H1 (cell line): ENCODE data around the gene TNXB. TPM values are rescaled to one million over a fixed set of nuclear protein-coding genes. Genes with fewer than 3 reads are reported as not detected.
A peak's percentile ranks its signal among the peaks of the same experiment; 100 is the strongest.
"Not testable (repeated sequence)": the region's sequence is repeated elsewhere in the genome, so short reads cannot be mapped to it uniquely, and the experiment has no call there.

Experiments used
- CTCF ChIA-PET: fragments of 300-600 bp; sonication (Branson Sonifier 250); formaldehyde crosslinking; loops from one replicate; lab custom pipeline; 2021; ENCODE audit not compliant: partially characterized antibody; lab: Charles Lee
- POLR2A ChIA-PET: fragments of 300-600 bp; sonication (Branson Sonifier 250); formaldehyde crosslinking; loops from one replicate; lab custom pipeline; 2021; ENCODE audit warnings: inconsistent platforms; ENCODE audit not compliant: partially characterized antibody; lab: Charles Lee
- DNase-seq, 2 experiments: peaks; one replicate each; pipeline versions ENCODE4 v3.0.0 to v3.0.0-alpha.2; 2010 to 2022; ENCODE audit warnings: low spot score in 2 of 2, low read depth in 1 of 2, mixed read lengths in 1 of 2
- FAIRE-seq: peaks from 2 replicates; lab custom pipeline; 2011; peaks lifted over from hg19 to GRCh38; lab: Jason Lieb, UNC
- H2AFZ ChIP-seq: 2 replicates; pipeline ENCODE4 v1.8.1; 2012; ENCODE audit warnings: low read length, inconsistent platforms
- H2AK5ac ChIP-seq: 2 replicates; pipeline ENCODE4 v1.6.1; 2013; ENCODE audit warnings: low read depth, low read length
- H2BK120ac ChIP-seq: replicated peaks from 2 replicates; pipeline ENCODE3; 2013; ENCODE audit warnings: low read depth, low read length, inconsistent platforms
- H2BK12ac ChIP-seq: 2 replicates; pipeline ENCODE4 v1.6.1; 2013; ENCODE audit warnings: low read depth, low read length
- H2BK15ac ChIP-seq: 2 replicates; pipeline ENCODE4 v1.6.1; 2013; ENCODE audit warnings: low read length
- H2BK20ac ChIP-seq: 2 replicates; pipeline ENCODE4 v1.6.1; 2013; ENCODE audit warnings: low read length
- H2BK5ac ChIP-seq: 2 replicates; pipeline ENCODE4 v1.6.1; 2013; ENCODE audit warnings: low read depth, low read length
- H3K14ac ChIP-seq: 2 replicates; pipeline ENCODE4 v1.6.1; 2013; ENCODE audit warnings: inconsistent platforms; ENCODE audit not compliant: insufficient read length
- H3K18ac ChIP-seq: 2 replicates; pipeline ENCODE4 v1.6.1; 2013; ENCODE audit warnings: low read length; ENCODE audit errors: extremely low read depth
- H3K23ac ChIP-seq: 2 replicates; pipeline ENCODE4 v1.6.1; 2013; ENCODE audit warnings: inconsistent platforms; ENCODE audit not compliant: insufficient read length
- H3K23me2 ChIP-seq: 2 replicates; pipeline ENCODE4 v1.6.1; 2013; ENCODE audit warnings: low read depth, low read length
- H3K27ac ChIP-seq: 2 replicates; pipeline ENCODE4 v1.6.1; 2011; ENCODE audit warnings: low read depth, low read length, inconsistent platforms
- H3K27me3 ChIP-seq, 4 experiments: replicated peaks in 1 of 4; 1 replicate in 1 of 4; 2 replicates in 3 of 4; pipeline versions ENCODE4 v1.6.1 to v1.8.1; 2011 to 2013; ENCODE audit warnings: low read length in 3 of 4, mild to moderate bottlenecking in 3 of 4, inconsistent platforms in 2 of 4, mixed read lengths in 2 of 4, moderate library complexity in 1 of 4; ENCODE audit not compliant: control insufficient read depth in 3 of 4, insufficient read depth in 3 of 4; ENCODE audit errors: extremely low read depth in 1 of 4
- H3K36me3 ChIP-seq, 4 experiments: 2 replicates each; pipeline versions ENCODE4 v1.6.1 to v1.8.1; 2011 to 2013; ENCODE audit warnings: mild to moderate bottlenecking in 4 of 4, low read length in 3 of 4, moderate library complexity in 2 of 4, control low read depth in 1 of 4, inconsistent platforms in 1 of 4; ENCODE audit not compliant: insufficient read depth in 4 of 4, control insufficient read depth in 2 of 4
- H3K4ac ChIP-seq: replicated peaks from 2 replicates; pipeline ENCODE3; 2013; ENCODE audit warnings: low read length, low read depth, mixed read lengths, inconsistent platforms; ENCODE audit not compliant: insufficient read length
- H3K4me1 ChIP-seq, 4 experiments: replicated peaks in 1 of 4; 1 replicate in 1 of 4; 2 replicates in 3 of 4; pipeline versions ENCODE4 v1.6.1 to v1.8.1; 2011 to 2013; ENCODE audit warnings: low read length in 3 of 4, inconsistent platforms in 2 of 4, mixed read lengths in 1 of 4; ENCODE audit not compliant: insufficient read depth in 4 of 4, control insufficient read depth in 3 of 4
- H3K4me2 ChIP-seq, 2 experiments: 2 replicates each; pipeline versions ENCODE4 v1.6.1 to v1.8.1; 2011 to 2013; ENCODE audit warnings: low read depth in 2 of 2, low read length in 2 of 2, control low read depth in 1 of 2, inconsistent platforms in 1 of 2, mild to moderate bottlenecking in 1 of 2; ENCODE audit not compliant: insufficient read depth in 1 of 2
- H3K4me3 ChIP-seq, 4 experiments: fragments of 200-600, 300-600 bp in 1 of 4; sonication (generic), shearing (Covaris generic), sonication (Bioruptor Twin) in 1 of 4; 2 replicates each; pipeline versions ENCODE4 v1.5.1 to v1.8.1; 2011 to 2016; ENCODE audit warnings: low read length in 4 of 4, low read depth in 3 of 4, control low read depth in 2 of 4, inconsistent platforms in 2 of 4, mild to moderate bottlenecking in 2 of 4, mixed read lengths in 1 of 4, moderate library complexity in 1 of 4; ENCODE audit not compliant: insufficient read depth in 2 of 4; ENCODE audit errors: extremely low read depth in 1 of 4
- H3K56ac ChIP-seq: replicated peaks from 2 replicates; pipeline ENCODE3; 2013; ENCODE audit warnings: low read depth, mild to moderate bottlenecking, mixed read lengths, low read length, inconsistent platforms; ENCODE audit not compliant: insufficient read length
- H3K79me1 ChIP-seq: 2 replicates; pipeline ENCODE4 v1.6.1; 2013; ENCODE audit warnings: low read depth, low read length, control low read depth
- H3K79me2 ChIP-seq, 2 experiments: 2 replicates each; pipeline versions ENCODE4 v1.6.1 to v1.8.1; 2012 to 2013; ENCODE audit warnings: low read length in 2 of 2, mild to moderate bottlenecking in 2 of 2, inconsistent platforms in 1 of 2; ENCODE audit not compliant: insufficient read depth in 2 of 2, control insufficient read depth in 1 of 2
- H3K9ac ChIP-seq, 4 experiments: replicated peaks in 1 of 4; 1 replicate in 1 of 4; 2 replicates in 3 of 4; pipeline versions ENCODE4 v1.6.1 to v1.8.1; 2011 to 2013; ENCODE audit warnings: low read depth in 3 of 4, low read length in 3 of 4, control low read depth in 2 of 4, mild to moderate bottlenecking in 2 of 4, moderate library complexity in 2 of 4, inconsistent platforms in 1 of 4; ENCODE audit errors: extremely low read depth in 1 of 4
- H3K9me3 ChIP-seq, 2 experiments: 2 replicates each; pipeline versions ENCODE4 v1.6.1 to v1.8.1; 2012 to 2013; ENCODE audit warnings: mild to moderate bottlenecking in 2 of 2, moderate library complexity in 2 of 2, control low read depth in 1 of 2, inconsistent platforms in 1 of 2, low read depth in 1 of 2, low read length in 1 of 2, mixed read lengths in 1 of 2; ENCODE audit not compliant: insufficient read depth in 2 of 2
- H4K20me1 ChIP-seq, 2 experiments: replicated peaks in 1 of 2; 2 replicates each; pipeline versions ENCODE3 to v1.8.1; 2011 to 2013; ENCODE audit warnings: inconsistent platforms in 2 of 2, low read length in 2 of 2, mild to moderate bottlenecking in 1 of 2; ENCODE audit not compliant: insufficient read depth in 2 of 2, control insufficient read depth in 1 of 2
- H4K5ac ChIP-seq: 2 replicates; pipeline ENCODE4 v1.6.1; 2013; ENCODE audit warnings: low read length, low read depth, mixed read lengths, inconsistent platforms; ENCODE audit not compliant: insufficient read length
- H4K8ac ChIP-seq: 2 replicates; pipeline ENCODE4 v1.8.0; 2013; ENCODE audit warnings: mild to moderate bottlenecking, moderate library complexity, low read length, inconsistent platforms; ENCODE audit not compliant: insufficient read depth; ENCODE audit errors: extremely low read depth
- H4K91ac ChIP-seq: replicated peaks from 2 replicates; pipeline ENCODE3; 2013; ENCODE audit warnings: low read length, mixed read lengths, inconsistent platforms; ENCODE audit not compliant: insufficient read length
- WGBS, 2 experiments: shearing (Covaris generic) in 1 of 2; methylation state at CpG; one replicate each; pipeline versions ENCODE4 v1.1.6 to v1.1.7; 2013 to 2015; ENCODE audit warnings: low lambda C conversion rate in 2 of 2, mixed read lengths in 2 of 2, inconsistent platforms in 1 of 2, low coverage in 1 of 2, missing lambda C conversion rate in 1 of 2; ENCODE audit not compliant: insufficient replicate concordance in 2 of 2, insufficient coverage in 1 of 2, insufficient read length in 1 of 2; ENCODE audit errors: extremely low coverage in 1 of 2, missing lambda C conversion rate in 1 of 2; 5-methylcytosine and 5-hydroxymethylcytosine counted together
- polyA plus RNA-seq, 7 experiments: library from polyadenylated mRNA; depleted of rRNA in 3 of 7; stranded (reverse) in 5 of 7; unstranded in 2 of 7; fragments of >200 nt in 5 of 7; fragments of 200-250 nt in 2 of 7; gene quantifications; 1 replicate in 5 of 7; 2 replicates in 1 of 7; 4 replicates in 1 of 7; pipeline versions ENCODE4 v1.2.1 to v1.2.3, GENCODE V29; 2011 to 2013; ENCODE audit warnings: missing spikeins in 2 of 7, mixed read lengths in 2 of 7
- total RNA-seq: library from RNA; stranded (reverse); fragmentation: NEBNext Ultra II Directional; extraction: Animal tissue kit (Norgen Biotek cat#: 25700); gene quantifications from 2 replicates; pipeline ENCODE4 v1.2.1, GENCODE V29; 2021

TNXB gene
- total and polyA plus RNA-seq, 2 of the 8 experiments (the other 6 are each of a cell fraction or from before 2014, with no cell fraction given): 3.1 to 4.8 TPM

DNA sequence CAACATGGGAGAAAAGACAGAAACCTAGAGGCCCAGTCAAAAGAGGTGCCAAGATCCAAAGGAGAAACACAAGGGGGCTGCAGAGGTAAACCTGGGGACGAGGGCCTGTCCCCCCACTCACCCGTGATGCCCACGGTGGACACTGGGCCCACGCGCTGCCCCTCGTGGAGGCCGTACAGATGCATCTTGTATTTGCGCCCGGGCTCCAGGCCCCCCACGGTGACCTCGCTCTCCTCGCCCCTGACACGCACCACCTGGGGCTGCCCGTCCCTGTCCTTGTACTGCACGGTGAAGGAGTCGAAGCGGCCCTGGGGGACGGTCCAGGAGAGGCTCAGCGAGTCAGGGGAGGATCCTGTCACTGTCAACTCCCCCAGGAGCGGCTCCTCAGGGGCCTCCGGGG lies 60.0 kb downstream of the TNXB start:
- not testable (repeated sequence) for FAIRE-seq, H3K9ac ChIP-seq, H3K27me3 ChIP-seq, H3K23ac ChIP-seq, H3K14ac ChIP-seq, H3K56ac ChIP-seq, H3K23me2 ChIP-seq, H3K4me3 ChIP-seq, H4K91ac ChIP-seq, H4K20me1 ChIP-seq, H3K9me3 ChIP-seq, H4K5ac ChIP-seq, H2BK120ac ChIP-seq, H2BK20ac ChIP-seq, H3K79me2 ChIP-seq, H3K36me3 ChIP-seq, DNase-seq, H3K79me1 ChIP-seq, H3K4ac ChIP-seq, H3K27ac ChIP-seq, H4K8ac ChIP-seq, H3K4me2 ChIP-seq, H3K18ac ChIP-seq, H2AFZ ChIP-seq, H3K4me1 ChIP-seq, H2BK5ac ChIP-seq
- CTCF ChIA-PET: interaction anchor here (0.6 to 4.9 kb wide), 15 partner anchors 9 to 264 kb away, joined by 3 to 38 read pairs (median 6); no protein-coding TSS in a partner anchor
- 0 out of 2 replicates have a peak overlapping the region, but pooled peaks have one; percentile 4 for H2BK12ac ChIP-seq
- POLR2A ChIA-PET: interaction anchor here (1.7 kb wide), 1 partner anchor 26 kb away, joined by 4 read pairs; no protein-coding TSS in a partner anchor
- 0 out of 2 replicates have a peak overlapping the region, but pooled peaks have one; percentile 65 for H2BK15ac ChIP-seq
- WGBS, 2 experiments: 98% methylated on average over 17 of the region's 21 CpGs; no CpG with 5 or more reads in 1 of the 2 experiments
- H2AK5ac ChIP-seq: 0 out of 2 replicates have a peak overlapping the region, but pooled peaks have one; percentile 60
